GM18868 (cell line): ENCODE data around the gene SNCAIP.

ENCODE experiments used
- ATAC-seq: cut with Tn5 transposase; IDR thresholded peaks from one replicate; pipeline ENCODE4 v1.9.1; 2021; ENCODE audit warnings: mild to moderate bottlenecking, moderate library complexity; ENCODE audit not compliant: unreplicated experiment

The SNCAIP gene

GRCh38 chr5:122392224-122392623 is 80.2 kb downstream of the SNCAIP start:
- no peak for ATAC-seq

DNA sequence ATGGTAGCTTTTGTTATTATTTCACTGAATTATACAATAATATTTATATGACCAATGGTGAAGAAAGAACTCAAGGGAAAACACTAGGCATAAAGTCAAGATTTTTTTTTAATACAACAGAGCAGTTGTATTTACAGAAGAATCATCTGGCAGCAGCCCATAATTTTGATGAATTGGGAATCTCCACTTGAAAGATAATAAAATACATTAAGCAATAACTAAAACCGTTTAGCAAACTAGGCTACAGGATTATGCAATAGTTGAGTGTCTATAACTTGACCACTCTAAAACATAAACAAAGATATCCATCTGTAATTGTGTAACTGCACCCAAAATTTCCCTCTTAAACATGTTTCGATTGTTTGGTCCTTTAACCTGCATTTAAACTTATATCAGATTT is 80.8 kb downstream of the SNCAIP start:
- no peak for ATAC-seq

DNA sequence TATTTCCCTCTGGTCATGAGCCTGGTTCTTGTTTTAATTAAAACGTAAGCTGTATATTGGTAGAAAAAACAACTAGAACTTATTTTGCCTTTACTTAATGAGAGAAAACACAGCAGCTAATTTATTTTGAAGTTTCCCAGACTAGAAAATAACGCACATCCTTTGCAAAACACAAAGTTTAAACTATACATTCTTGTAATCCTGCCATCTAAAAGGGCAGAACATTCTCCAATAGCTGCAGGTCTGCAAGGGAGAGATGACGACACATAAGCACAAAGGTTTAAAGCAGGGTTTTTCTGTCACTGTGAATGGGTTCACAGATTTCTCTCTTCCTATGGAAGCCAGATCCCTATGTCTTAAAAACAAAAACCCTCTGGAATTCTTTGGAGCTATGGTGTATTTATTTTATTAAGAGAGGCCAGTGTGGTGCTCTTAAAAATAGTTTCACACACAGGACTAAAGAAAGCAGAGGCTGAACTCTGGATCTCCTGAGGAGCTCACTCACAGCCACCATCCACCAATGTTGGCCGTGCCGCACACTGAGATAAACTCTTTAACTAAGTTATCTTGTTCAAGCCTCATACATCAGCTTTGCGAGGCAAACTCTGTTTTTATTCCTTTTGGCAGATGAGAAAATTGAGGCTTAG is 82.4 kb downstream of the SNCAIP start:
- no peak for ATAC-seq

GRCh38 chr5:122398016-122398415 is 86.0 kb downstream of the SNCAIP start:
- ATAC-seq, result no peak

- ATAC-seq, result no peak
Measured at GRCh38 chr5:122400341-122400740, 88.3 kb downstream of the SNCAIP start.

DNA sequence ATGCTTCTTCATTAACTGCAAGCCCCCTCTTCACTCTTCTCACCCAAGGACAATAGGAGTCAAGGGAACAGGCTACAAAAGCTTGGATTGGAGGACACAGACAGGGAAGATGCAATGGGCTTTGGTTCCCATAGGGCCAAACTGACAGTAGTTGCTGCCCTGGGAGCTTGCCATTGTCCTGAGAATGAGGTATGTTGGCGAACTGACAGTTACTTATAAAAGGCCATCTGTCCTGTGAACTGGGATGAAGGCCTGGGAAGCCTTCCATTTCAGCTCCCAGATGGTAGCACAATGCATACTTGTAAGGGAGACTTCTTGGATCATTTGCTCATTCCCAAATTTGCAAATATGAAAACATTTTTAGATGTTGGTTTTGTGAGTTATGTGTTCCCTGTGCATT is 88.9 kb downstream of the SNCAIP start:
- no peak for ATAC-seq

DNA sequence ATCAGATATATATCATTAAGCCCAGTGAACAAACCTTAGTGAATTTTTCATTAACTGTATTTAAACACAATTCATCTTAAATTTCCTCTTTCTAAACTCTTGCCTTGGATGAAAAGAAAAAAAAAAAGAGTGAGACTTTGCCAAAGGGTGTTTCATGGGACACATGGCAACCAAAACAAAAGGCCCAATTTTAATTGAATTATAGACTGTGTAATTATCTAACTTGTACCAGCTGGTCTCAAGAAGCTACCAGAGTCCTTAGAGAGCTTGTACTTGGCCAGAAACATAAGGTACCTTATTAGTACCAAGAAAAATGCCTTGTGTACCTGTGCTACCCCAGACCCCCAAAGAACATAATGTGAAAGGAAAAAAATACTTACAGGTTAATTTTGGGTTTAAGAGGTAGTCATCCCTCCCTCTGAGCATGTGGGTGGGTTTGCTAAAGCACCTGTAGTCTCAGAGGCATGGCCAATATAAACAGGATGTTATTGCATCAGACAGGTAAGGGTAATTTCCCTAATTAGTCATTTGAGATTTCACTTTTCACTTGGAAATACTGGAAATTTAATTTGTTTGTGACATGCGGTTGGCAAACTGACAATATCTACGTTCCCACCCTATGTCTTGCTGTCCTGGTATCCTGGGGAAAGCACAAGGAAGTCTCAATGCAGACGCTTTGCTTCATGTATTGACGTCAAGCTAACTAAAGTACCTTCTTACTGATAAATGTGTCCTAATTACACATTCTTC is 90.1 kb downstream of the SNCAIP start:
- ATAC-seq, result no peak

- ATAC-seq, result no peak
Measured at GRCh38 chr5:122402955-122403685, 91.1 kb downstream of the SNCAIP start.

- ATAC-seq, result no peak
Measured at GRCh38 chr5:122404018-122404417, 92.0 kb downstream of the SNCAIP start.

- ATAC-seq, result no peak
Measured at GRCh38 chr5:122404653-122405362, 92.8 kb downstream of the SNCAIP start.

- no peak for ATAC-seq
Measured at GRCh38 chr5:122405751-122406150, 93.7 kb downstream of the SNCAIP start.

- ATAC-seq, result no peak
Measured at GRCh38 chr5:122406181-122406580, 94.1 kb downstream of the SNCAIP start.

GRCh38 chr5:122408592-122409224 is 96.7 kb downstream of the SNCAIP start:
- peak; percentile 36 for ATAC-seq

DNA sequence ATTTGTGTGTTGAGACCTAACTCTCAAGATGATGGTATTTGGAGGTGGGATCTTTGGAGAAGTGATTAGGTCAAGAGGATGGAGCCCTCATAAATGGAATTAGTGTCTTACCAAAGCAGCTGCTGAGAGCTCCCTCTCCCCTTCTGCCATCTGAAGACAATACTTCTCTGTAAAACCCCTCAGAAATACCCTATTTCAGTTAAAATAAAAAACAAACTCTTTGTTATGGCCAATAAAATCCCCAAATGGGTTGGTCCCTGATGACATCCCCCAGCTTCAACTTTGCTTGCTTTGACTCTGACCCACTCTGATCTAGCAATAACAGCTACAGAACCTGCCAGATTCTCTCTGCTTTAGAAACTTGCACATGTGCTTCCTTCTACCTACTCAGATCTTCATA is 100.9 kb downstream of the SNCAIP start:
- peak; percentile 49 for ATAC-seq

- ATAC-seq, result peak; percentile 54
Measured at GRCh38 chr5:122413722-122414121, 101.7 kb downstream of the SNCAIP start.

DNA sequence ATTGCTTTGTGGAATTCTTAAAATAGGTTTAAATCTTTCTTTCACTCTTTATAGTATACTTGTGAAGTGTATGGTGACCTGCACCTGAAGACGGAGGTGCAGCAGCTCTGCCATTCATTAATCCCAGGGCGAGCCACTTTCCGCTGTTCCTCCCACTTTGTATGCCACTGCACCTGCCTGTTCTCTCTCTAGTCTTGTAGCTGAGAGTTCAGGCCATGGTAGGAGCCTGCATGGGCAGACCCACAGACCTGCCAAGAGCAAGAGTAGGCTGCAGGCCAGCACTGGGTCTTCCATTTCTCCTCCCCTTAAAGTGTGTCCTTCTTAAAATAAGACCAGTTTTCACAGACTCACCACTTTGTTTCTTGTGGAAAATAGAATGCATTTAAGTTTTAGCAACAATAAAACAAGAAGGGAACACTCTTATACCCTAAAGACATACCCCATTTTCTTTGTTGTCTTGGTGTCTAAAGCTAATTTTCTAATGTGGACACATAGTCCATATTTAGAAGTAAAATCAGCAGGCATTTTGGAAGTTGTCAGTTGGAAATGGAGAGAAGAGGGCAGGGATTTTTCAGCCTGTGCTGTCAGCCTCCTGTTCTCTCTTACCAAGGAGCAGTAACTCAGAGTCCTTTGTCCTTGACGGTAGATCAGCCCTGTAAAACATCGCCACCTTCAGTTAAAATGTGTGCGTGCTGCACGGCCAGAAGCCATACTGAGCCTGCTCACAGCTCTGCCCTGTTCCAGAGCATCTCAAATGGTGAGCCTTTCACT is 103.2 kb downstream of the SNCAIP start:
- ATAC-seq, result peak; percentile 78

DNA sequence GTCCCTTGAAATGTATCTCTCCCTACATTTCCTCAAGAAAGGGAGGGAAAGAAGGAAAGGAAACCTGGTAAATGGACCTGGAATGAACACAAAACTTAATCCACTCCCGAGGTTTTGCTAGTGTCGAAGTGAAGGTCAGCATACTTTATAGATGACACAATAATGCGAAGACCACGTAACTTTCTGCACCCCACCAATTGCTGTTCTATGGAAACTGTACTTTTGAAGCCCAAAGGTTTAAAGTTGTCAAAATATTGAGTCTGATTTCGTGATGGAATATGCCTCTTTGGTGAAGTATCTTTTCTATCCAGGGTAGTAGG is 103.7 kb downstream of the SNCAIP start:
- no peak for ATAC-seq

- ATAC-seq, result no peak
Measured at GRCh38 chr5:122419142-122419894, 107.3 kb downstream of the SNCAIP start.

- ATAC-seq, result no peak
Measured at GRCh38 chr5:122420091-122420490, 108.1 kb downstream of the SNCAIP start.
